Measurements from ENCODE around the gene TSPEAR.
A peak's percentile ranks its signal among the peaks of the same experiment; 100 is the strongest.

The TSPEAR gene

GRCh38 chr21:44537930-44538911, 173.2 kb downstream of the TSPEAR start:
- peak; percentile 33 for DNase-seq

- DNase-seq = no peak
Measured at GRCh38 chr21:44535963-44536362, 175.4 kb downstream of the TSPEAR start.

DNA sequence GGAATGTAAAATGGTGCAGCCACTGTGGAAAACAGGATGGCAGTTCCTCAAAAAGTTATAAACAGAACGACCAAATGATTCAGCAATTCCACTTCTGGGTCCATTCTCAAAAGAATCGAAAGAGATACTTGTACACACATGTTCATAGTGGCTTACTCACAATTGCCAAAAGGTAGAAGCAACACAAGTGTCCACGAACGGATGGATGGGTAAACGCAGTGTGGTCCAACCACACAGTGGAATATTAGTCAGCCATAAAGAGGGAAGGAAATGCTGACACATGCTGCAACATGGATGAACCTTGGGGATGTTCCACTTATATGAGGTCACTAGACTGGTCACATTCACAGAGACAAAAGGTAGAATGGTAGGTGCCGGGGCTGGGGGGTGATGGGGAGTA, 176.7 kb downstream of the TSPEAR start:
- DNase-seq = no peak

DNA sequence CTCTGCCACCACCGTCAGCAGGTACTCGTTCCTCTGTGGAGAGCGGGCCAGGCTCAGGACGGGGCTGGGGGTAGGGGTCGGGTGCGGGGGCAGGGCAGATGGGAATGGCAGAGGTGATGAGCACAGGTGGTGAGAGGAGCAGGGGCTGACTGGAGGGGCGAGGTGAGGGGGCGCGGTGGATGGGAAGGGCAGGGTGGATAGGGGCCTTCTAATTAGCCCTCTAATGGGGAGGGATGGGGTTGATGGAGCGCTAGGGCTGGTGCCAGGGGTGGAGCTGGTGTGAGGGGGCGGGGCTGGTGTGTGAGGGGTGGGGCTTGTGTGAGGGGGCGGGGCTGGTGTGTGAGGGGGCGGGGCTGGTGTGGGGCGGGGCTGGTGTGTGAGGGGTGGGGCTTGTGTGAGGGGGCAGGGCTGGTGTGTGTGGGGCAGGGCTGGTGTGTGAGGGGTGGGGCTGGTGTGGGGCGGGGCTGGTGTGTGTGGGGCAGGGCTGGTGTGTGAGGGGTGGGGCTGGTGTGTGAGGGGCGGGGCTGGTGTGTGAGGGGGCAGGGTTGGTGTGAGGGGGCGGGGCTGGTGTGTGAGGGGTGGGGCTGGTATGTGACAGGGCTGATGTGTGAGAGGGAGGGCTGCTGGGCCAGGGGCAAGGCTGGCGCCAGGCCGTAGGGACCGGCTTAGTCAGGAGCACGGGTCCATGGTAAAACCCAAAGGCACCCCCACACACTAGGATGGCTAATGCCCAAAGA, 177.3 kb downstream of the TSPEAR start:
- no peak for DNase-seq

DNA sequence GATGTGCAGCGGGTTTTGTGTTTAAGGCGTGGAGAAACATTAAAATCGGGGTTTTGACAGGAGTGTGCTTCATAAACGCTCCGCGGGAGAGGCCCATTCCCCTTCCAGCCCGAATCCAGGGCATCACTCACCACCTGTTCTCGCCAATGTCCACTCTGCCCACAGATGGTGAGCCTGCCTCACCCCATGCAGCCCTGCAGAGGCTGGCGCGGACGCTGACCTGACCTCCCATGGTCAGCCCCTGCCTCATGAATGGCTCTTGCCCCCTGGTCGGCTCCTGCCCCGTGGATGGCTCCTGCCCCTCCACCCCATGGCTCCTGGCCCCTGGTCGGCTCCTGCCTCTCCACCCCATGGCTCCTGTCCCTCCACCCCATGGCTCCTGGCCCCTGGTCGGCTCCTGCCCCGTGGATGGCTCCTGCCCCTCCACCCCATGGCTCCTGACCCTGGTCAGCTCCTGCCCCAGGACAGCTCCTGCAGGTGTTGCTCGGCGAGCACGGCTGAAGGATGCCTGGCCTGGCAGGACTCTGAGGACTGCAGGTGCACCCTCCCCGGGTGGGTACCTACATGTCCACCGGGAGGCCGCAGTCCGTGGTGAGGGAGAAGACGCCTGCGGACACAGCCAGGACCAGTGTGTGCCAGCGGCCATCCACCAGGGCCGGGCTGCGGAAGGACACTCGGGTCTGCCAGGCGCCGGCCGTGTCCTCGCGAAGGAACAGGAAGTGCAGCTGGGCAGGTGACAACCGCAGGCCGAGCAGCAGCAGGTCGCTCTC, 178.1 kb downstream of the TSPEAR start:
- DNase-seq = no peak

- no peak for DNase-seq
Measured at GRCh38 chr21:44532712-44533111, 178.7 kb downstream of the TSPEAR start.

- no peak for DNase-seq
Measured at GRCh38 chr21:44531606-44532564, 179.5 kb downstream of the TSPEAR start.

- no peak for DNase-seq
Measured at GRCh38 chr21:44530903-44531605, 180.3 kb downstream of the TSPEAR start.

DNA sequence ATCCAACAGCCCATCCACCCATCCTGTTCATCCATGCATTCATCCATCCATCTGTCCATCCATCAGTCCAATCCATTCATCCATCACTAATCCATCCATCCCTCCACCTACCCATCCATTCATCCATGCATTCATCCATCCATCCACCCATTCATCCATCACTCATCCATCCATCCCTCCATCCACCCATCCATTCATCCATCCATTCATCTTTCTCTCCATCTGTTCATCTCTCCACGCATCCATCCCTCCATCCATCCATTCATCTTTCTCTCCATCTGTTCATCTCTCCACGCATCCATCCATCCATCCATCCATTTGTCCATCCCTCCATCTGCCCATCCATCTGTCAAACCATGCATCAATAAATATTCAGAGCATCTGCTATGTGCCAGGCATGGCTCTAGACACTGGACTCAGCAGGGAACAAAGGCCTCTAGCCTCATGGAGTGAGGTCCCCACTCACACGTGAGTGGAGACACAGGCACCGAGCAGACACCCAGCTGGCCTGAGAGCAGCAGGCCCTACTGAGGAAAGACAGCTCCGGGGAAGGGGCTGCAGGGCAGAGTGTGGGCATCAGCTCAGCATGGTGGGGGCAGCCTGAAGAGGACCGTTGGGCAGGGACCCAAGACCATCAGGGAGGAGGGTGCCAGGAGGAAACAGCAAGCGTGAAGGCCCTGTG, 181.0 kb downstream of the TSPEAR start:
- DNase-seq = no peak

DNA sequence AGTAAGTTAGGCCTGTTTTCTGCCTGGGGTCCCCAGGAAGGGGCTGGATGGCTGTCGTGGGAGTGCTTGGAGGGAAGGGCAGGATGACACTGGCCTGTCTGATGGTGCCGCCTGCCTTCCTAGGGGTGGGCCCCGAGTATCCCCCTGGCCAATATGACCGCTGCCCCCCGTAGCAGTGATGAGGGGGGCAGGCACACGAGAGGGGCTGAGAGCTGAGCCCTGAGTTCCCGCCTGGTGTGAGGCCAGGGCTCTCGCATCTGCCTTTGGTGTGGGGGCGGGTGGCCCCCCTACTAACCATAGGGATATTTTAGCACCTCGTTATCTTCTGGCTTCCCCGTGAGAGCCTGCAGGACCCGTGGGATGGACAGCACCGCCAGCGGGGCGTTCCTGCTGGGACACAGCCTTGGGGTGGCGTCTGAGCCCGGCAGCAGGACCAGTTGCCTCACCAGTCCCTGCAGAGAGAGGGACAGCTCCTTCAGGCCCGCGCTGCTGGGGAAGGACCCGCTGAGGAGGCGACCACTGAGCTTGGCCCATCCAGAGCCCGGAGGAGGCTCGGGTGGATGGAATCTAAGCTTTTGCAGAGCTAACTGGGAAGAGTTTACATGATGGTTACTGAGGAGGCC, 181.8 kb downstream of the TSPEAR start:
- no peak for DNase-seq

DNA sequence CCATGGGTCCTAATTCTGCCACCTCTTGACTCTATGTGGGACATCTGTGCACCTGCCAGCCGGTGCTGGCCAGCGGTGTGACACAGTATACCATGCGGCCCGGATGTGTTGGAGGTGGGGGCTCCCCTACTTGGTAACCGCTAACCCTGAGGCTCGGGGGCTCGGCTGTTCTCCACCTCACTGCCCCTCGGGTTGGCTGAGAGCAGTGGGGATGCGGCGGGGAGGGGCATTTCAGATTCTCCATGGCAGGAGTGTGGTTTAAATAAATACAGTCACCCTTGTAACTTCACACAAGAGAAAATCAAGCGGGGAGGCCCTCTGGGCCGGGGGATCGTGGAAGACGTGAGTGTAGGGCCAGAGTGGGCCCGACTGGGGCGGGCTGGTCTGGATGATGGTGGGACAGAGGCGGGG, 182.4 kb downstream of the TSPEAR start:
- DNase-seq = no peak

DNA sequence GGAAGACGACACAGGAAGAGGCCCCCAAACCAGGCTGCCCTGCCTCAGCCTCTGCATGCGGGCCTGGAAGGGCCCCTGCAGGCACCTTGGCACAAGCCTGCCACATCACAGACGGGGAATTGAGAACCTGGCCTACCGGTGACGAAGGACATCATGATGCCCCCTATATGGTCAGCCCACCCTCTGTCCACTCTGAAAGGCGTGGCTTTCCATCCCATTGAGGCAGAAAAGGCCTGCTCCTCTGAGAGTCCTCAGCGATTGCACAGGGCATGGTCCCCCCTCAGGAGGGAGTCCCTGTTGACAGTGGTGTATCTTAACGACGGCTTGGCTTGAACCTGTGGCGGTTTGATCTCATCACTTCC, 182.8 kb downstream of the TSPEAR start:
- DNase-seq = no peak

DNA sequence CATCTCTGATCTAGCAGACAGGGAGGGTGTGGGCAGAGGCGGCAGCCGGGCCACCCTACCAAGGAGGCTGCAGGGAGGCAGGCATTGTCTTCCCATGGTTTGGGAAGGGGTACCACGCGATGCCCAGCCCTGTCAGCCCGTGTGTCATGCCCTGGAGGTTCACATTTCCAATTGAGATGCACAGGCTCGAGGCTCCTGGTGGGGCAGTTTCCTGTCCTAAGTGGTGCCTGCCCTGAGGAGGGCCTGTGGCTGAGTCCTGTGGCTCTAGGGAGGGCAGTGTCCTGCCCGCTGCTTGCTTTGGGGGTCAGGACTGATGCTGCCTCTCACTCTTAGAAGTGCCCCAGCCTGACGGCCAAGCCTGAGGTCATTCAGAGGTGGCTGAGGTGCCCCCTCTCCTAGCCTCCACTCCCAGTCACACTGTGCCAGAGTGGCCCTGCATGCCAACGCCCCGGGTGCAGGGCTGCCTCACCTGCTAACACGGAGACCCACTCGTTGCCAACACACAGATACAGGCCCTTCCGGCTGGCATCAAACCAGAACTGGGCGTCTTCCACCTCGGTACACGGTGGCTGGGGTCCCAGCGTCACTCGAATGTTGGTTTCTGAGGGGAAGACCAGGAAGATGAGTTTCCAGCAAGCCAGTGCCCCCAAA, 183.3 kb downstream of the TSPEAR start:
- no peak for DNase-seq

- no peak for DNase-seq
Measured at GRCh38 chr21:44527156-44527982, 184.0 kb downstream of the TSPEAR start.

DNA sequence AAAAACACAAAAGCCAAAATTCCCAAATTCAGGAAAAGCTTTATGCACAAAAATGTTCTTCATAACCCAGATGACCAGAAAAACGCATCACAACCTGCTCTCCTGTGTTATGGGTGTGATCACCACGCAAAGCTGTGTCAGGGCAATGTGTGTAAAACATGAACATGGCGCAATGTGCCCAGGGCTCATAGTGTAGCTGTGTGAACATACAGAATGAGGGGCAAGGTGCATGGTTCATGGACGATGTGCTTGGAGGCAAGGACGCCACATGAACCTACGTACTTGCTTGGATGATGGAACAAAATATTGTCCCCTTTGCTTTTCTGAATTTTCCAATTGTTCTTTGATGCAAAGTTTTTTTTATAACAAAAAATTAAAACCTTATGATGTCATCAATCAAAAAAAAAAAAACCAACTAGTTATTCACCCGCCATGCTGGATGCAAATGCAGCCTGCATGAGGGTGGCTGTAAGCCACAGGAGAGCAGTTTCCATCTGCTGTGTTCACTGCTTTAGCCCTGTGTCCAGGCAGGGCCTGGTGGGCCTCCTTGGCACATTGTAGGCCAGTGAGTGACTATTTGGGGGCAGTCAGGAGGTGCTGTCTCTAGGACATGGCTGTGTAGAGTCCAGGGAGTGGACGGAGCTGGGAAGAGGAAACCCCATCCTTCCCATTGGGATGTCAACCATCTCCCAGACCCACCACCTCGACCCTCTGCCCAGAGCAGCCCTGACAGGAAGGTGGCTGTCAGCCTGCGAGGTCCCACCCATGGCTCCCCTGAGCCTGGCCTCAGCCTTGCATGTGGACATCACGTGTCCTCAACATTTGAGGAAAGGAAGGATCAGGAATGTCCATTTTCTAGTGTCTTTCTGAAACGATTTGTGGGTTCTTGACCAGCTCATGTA, 185.0 kb downstream of the TSPEAR start:
- no peak for DNase-seq

DNA sequence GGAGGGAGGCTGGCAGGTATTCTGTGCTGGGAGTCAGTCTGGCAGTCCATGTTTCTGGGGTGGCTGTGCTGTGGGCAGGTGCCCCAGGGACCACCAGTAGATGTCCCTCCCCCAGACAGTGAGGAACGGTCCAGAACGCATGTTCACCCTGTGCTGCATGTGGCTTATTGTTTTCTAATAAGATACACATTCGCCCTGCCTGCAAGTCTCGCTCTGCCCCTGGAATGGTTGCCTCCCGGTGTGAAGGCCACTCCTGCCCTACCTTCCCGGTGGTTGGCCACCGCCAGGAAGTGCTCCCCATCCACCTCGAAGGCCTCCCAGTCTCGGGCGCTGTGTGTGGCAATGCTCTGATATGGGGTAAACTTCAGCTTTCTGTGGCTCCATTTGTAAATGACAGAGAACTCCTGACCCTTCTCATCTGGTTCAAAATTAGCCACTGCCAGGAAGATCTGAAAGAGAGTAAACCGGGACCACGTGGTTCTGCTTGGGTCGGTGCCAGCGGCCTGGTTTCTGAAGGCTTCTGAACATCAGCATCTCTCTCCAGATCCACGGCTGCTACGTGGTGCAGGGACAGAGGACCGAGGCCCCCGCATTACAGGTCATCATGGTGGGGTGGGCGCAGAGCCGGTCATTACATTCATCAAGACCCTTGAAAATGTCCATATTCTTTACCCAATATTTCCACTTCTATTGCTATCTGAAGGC, 185.8 kb downstream of the TSPEAR start:
- no peak for DNase-seq
